Hepatocyte (in vitro differentiated cells): Measurements from ENCODE around the gene RAP1GAP.

Experiments
- EZH2 ChIP-seq: fragments of 200-600 bp; sonication (generic); IDR thresholded peaks from 2 replicates; pipeline ENCODE4 v1.6.1; 2016; ENCODE audit warnings: antibody characterized with exemption, mild to moderate bottlenecking, borderline replicate concordance
- EZH2phosphoT487 ChIP-seq: fragments of 200-600 bp; sonication (generic); IDR thresholded peaks from one replicate; pipeline ENCODE4 v1.6.1; 2018; ENCODE audit warnings: antibody characterized with exemption, mild to moderate bottlenecking, low read depth, moderate library complexity; ENCODE audit not compliant: unreplicated experiment, severe bottlenecking
- TF ChIP-seq, protein P1 (sequence below): fragments of 200-600 bp; sonication (generic); IDR thresholded peaks from 2 replicates; pipeline ENCODE4 v1.5.1; 2016; ENCODE audit warnings: antibody characterized with exemption, mild to moderate bottlenecking; ENCODE audit not compliant: poor library complexity

- TF ChIP-seq, protein P1, sequence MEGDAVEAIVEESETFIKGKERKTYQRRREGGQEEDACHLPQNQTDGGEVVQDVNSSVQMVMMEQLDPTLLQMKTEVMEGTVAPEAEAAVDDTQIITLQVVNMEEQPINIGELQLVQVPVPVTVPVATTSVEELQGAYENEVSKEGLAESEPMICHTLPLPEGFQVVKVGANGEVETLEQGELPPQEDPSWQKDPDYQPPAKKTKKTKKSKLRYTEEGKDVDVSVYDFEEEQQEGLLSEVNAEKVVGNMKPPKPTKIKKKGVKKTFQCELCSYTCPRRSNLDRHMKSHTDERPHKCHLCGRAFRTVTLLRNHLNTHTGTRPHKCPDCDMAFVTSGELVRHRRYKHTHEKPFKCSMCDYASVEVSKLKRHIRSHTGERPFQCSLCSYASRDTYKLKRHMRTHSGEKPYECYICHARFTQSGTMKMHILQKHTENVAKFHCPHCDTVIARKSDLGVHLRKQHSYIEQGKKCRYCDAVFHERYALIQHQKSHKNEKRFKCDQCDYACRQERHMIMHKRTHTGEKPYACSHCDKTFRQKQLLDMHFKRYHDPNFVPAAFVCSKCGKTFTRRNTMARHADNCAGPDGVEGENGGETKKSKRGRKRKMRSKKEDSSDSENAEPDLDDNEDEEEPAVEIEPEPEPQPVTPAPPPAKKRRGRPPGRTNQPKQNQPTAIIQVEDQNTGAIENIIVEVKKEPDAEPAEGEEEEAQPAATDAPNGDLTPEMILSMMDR, result no peak
- no peak for TF ChIP-seq EZH2
- TF ChIP-seq EZH2phosphoT487, result no peak
These were observed 35.9 kb downstream of the RAP1GAP start for GRCh38 chr1:21633141-21633755.
